Activated CD4-positive, alpha-beta T cell treated with anti-CD3 and anti-CD28 coated beads, Interleukin-2, Interleukin-4, amounts not matched to agents 100 ng/mL and 50 ng/mL, durations not matched to agents 16 hours and 8 hours (primary cell): ENCODE measurements around the gene KIF17.

ENCODE experiments used
- DNase-seq: peaks from one replicate; pipeline ENCODE4 v3.0.0-alpha.2; 2020; ENCODE audit warnings: low spot score

Gene KIF17

GRCh38 chr1:20660847-20661206 lies 57.0 kb downstream of the KIF17 start:
- DNase-seq, result no peak

GRCh38 chr1:20660363-20660762 lies 57.4 kb downstream of the KIF17 start:
- DNase-seq, result no peak

- no peak for DNase-seq
These were observed 59.5 kb downstream of the KIF17 start for GRCh38 chr1:20658166-20658915.

- no peak for DNase-seq
These were observed 60.8 kb downstream of the KIF17 start for GRCh38 chr1:20657024-20657423.

GRCh38 chr1:20654104-20654690 lies 63.6 kb downstream of the KIF17 start:
- DNase-seq, result no peak

- no peak for DNase-seq
These were observed 65.5 kb downstream of the KIF17 start for GRCh38 chr1:20652300-20652699.

GRCh38 chr1:20648946-20649345 lies 68.9 kb downstream of the KIF17 start:
- DNase-seq, result no peak

- no peak for DNase-seq
These were observed 69.4 kb downstream of the KIF17 start for GRCh38 chr1:20648438-20648837.

- no peak for DNase-seq
These were observed 72.4 kb downstream of the KIF17 start for GRCh38 chr1:20645414-20645813.

GRCh38 chr1:20644416-20644815 lies 73.4 kb downstream of the KIF17 start:
- no peak for DNase-seq

- DNase-seq, result no peak
These were observed 74.7 kb downstream of the KIF17 start for GRCh38 chr1:20643080-20643479.

GRCh38 chr1:20641975-20642374 lies 75.8 kb downstream of the KIF17 start:
- DNase-seq, result no peak

- DNase-seq, result peak; percentile 66
These were observed 77.6 kb downstream of the KIF17 start for GRCh38 chr1:20640183-20640597.

- DNase-seq, result no peak
These were observed 80.9 kb downstream of the KIF17 start for GRCh38 chr1:20636785-20637347.

- DNase-seq, result no peak
These were observed 83.2 kb downstream of the KIF17 start for GRCh38 chr1:20634594-20635084.

- DNase-seq, result no peak
These were observed 83.7 kb downstream of the KIF17 start for GRCh38 chr1:20634065-20634593.

GRCh38 chr1:20633190-20634064 lies 84.4 kb downstream of the KIF17 start, which contains the start of gene PINK1:
Gene PINK1 (plus strand): TSS chr1:20633458. CDS start chr1:20633549, 91 bp downstream.
- DNase-seq, result peak; percentile 77

- no peak for DNase-seq
These were observed 85.4 kb downstream of the KIF17 start for GRCh38 chr1:20632386-20632785.

- no peak for DNase-seq
These were observed 87.1 kb downstream of the KIF17 start for GRCh38 chr1:20630729-20631128.

- no peak for DNase-seq
These were observed 91.3 kb downstream of the KIF17 start for GRCh38 chr1:20626524-20626923.

- DNase-seq, result no peak
These were observed 91.7 kb downstream of the KIF17 start for GRCh38 chr1:20626098-20626427.
